GM18505 (cell line): Measurements from ENCODE around the gene ABLIM2.

ENCODE experiments used
- ATAC-seq: cut with Tn5 transposase; IDR thresholded peaks from one replicate; pipeline ENCODE4 v1.9.1; 2021; ENCODE audit not compliant: unreplicated experiment
- POLR2A ChIP-seq: IDR thresholded peaks from 4 replicates; pipeline ENCODE4 v1.6.1; 2011; ENCODE audit warnings: borderline replicate concordance; ENCODE audit not compliant: insufficient read depth, insufficient read length; ENCODE audit errors: extremely low read depth

ABLIM2 gene

GRCh38 chr4:8103421-8104390, 54.9 kb downstream of the ABLIM2 start:
- ATAC-seq = no peak
- TF ChIP-seq POLR2A = no peak

GRCh38 chr4:8102831-8103230, 55.8 kb downstream of the ABLIM2 start:
- ATAC-seq = no peak
- no peak for TF ChIP-seq POLR2A

- ATAC-seq = no peak
Measured at GRCh38 chr4:8102076-8102355, 56.6 kb downstream of the ABLIM2 start.

GRCh38 chr4:8101213-8102075, 57.2 kb downstream of the ABLIM2 start:
- TF ChIP-seq POLR2A = no peak
- ATAC-seq = no peak

More at GRCh38 chr4:8102076-8102355, 56.6 kb downstream of the ABLIM2 start:
- no peak for TF ChIP-seq POLR2A

- no peak for TF ChIP-seq POLR2A
- ATAC-seq = no peak
Measured at GRCh38 chr4:8099981-8100464, 58.6 kb downstream of the ABLIM2 start.

GRCh38 chr4:8098506-8098905, 60.1 kb downstream of the ABLIM2 start:
- no peak for TF ChIP-seq POLR2A
- ATAC-seq = no peak

GRCh38 chr4:8097721-8098345, 60.8 kb downstream of the ABLIM2 start:
- TF ChIP-seq POLR2A = no peak
- no peak for ATAC-seq

- TF ChIP-seq POLR2A = no peak
- no peak for ATAC-seq
Measured at GRCh38 chr4:8097141-8097541, 61.5 kb downstream of the ABLIM2 start.

- ATAC-seq = no peak
- no peak for TF ChIP-seq POLR2A
Measured at GRCh38 chr4:8096690-8097061, 61.9 kb downstream of the ABLIM2 start.

- no peak for TF ChIP-seq POLR2A
- no peak for ATAC-seq
Measured at GRCh38 chr4:8095956-8096689, 62.5 kb downstream of the ABLIM2 start.

- TF ChIP-seq POLR2A = no peak
- ATAC-seq = no peak
Measured at GRCh38 chr4:8093587-8094274, 64.9 kb downstream of the ABLIM2 start.

- TF ChIP-seq POLR2A = no peak
Measured at GRCh38 chr4:8092282-8092681, 66.3 kb downstream of the ABLIM2 start.

More at GRCh38 chr4:8092282-8092681, 66.3 kb downstream of the ABLIM2 start:
- no peak for ATAC-seq
